Aorta (tissue), 5 donors: Measurements from ENCODE around the gene OR4M1. TPM values are rescaled to one million over a fixed set of nuclear protein-coding genes. Genes with fewer than 3 reads are reported as not detected.
"Not testable (repeated sequence)": the region's sequence is repeated elsewhere in the genome, so short reads cannot be mapped to it uniquely, and the experiment has no call there.

Experiments used
- ATAC-seq: fragments of 200-7000 bp; cut with Tn5 transposase; one replicate; pipeline ENCODE4 v1.9.1; 2022; ENCODE audit warnings: moderate library complexity; ENCODE audit not compliant: low FRiP score
- DNase-seq, 2 donors: peaks; one replicate each; pipeline ENCODE4 v3.0.0-alpha.2; 2020
- H3K27ac ChIP-seq, 2 donors: one replicate each; pipeline ENCODE4 v1.5.1; 2013; ENCODE audit warnings: low read length in 2 of 2, mild to moderate bottlenecking in 2 of 2, moderate library complexity in 2 of 2, control low read depth in 1 of 2, inconsistent platforms in 1 of 2, low read depth in 1 of 2
- H3K27me3 ChIP-seq, 2 donors: one replicate each; pipeline ENCODE4 v1.6.1; 2013; ENCODE audit warnings: control low read depth in 1 of 2, low read length in 1 of 2, mild to moderate bottlenecking in 1 of 2, moderate library complexity in 1 of 2; ENCODE audit not compliant: insufficient read depth in 2 of 2, control insufficient read depth in 1 of 2
- H3K36me3 ChIP-seq, 2 donors: one replicate each; pipeline ENCODE4 v1.6.1; 2013; ENCODE audit warnings: control low read depth in 1 of 2, low read length in 1 of 2, mild to moderate bottlenecking in 1 of 2; ENCODE audit not compliant: insufficient read depth in 2 of 2, control insufficient read depth in 1 of 2
- H3K4me1 ChIP-seq, 2 donors: one replicate each; pipeline ENCODE4 v1.6.1; 2013; ENCODE audit warnings: low read length in 2 of 2, control low read depth in 1 of 2, mild to moderate bottlenecking in 1 of 2, moderate library complexity in 1 of 2; ENCODE audit not compliant: insufficient read depth in 2 of 2, control insufficient read depth in 1 of 2
- H3K4me3 ChIP-seq, 2 donors: one replicate each; pipeline ENCODE4 v1.5.1; 2013; ENCODE audit warnings: low read length in 2 of 2, control low read depth in 1 of 2, mild to moderate bottlenecking in 1 of 2
- H3K9me3 ChIP-seq: one replicate; pipeline ENCODE4 v1.6.1; 2013; ENCODE audit warnings: mild to moderate bottlenecking, low read length; ENCODE audit not compliant: control insufficient read depth
- WGBS, 2 donors: extraction: QIAGEN DNeasy Blood & Tissue Kit; methylation state at CpG; one replicate each; pipeline ENCODE4 v1.1.7; 2013; 5-methylcytosine and 5-hydroxymethylcytosine counted together
- intact Hi-C, 2 donors: fragments of 100-400 bp; cut with DNase I; formaldehyde crosslinking; loops; one replicate each; pipeline versions ENCODE4 v1.14.2 to v1.15.0; 2022
- polyA plus RNA-seq, 2 donors: library from polyadenylated mRNA; stranded (reverse); fragments of 200-250 nt; gene quantifications; one replicate each; pipeline ENCODE4 v1.2.3, GENCODE V29; 2013
- total RNA-seq, 2 donors: library from RNA; stranded (reverse); fragmentation: NEBNext Ultra II Directional; extraction: Animal tissue kit (Norgen Biotek cat#: 25700); gene quantifications; one replicate each; pipeline ENCODE4 v1.2.1, GENCODE V29; 2021
- donor health status: healthy with polysubstance abuse.
- donor health status: Bipolar disorder and iron deficiency.
- donor health status: DM: no; HTN: no; CAD: no.
- donor health status: DM: no; HTN: no; CAD: no.
- donor health status: DM: yes; HTN: yes; CAD: no.

The OR4M1 gene
- total and polyA plus RNA-seq, 4 donors = not detected

DNA sequence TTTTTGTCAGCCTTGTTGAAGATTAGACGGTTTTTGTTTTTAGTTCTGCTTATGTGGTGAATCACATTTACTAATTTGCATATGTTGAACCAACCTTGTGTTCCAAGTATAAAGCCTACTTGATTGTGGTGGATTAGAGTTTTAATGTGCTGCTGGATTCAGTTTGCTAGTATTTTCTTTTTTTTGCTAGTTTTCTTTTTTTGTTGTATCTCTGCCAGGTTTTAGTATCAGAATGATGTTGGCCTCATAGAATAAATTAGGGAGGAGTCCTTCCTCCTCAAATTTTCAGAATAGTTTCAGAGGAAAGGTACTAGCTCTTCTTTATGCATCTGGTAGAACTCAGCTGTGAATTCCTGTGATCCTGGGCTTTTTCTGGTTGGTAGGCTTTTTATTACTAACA lies 30.2 kb downstream of the OR4M1 start, which contains the start of gene OR4N2:
OR4N2 (plus strand) TSS at position 301 of the 400 bp plus-strand sequence. CDS start 23,679 bp downstream, outside the sequence.
- H3K9me3 ChIP-seq, H3K4me1 ChIP-seq, ATAC-seq, DNase-seq, H3K4me3 ChIP-seq, intact Hi-C loops, H3K36me3 ChIP-seq, H3K27me3 ChIP-seq, H3K27ac ChIP-seq: not testable (repeated sequence)
- 81 to 86% methylated on average over 1 of the region's 1 CpG for WGBS, 2 donors

DNA sequence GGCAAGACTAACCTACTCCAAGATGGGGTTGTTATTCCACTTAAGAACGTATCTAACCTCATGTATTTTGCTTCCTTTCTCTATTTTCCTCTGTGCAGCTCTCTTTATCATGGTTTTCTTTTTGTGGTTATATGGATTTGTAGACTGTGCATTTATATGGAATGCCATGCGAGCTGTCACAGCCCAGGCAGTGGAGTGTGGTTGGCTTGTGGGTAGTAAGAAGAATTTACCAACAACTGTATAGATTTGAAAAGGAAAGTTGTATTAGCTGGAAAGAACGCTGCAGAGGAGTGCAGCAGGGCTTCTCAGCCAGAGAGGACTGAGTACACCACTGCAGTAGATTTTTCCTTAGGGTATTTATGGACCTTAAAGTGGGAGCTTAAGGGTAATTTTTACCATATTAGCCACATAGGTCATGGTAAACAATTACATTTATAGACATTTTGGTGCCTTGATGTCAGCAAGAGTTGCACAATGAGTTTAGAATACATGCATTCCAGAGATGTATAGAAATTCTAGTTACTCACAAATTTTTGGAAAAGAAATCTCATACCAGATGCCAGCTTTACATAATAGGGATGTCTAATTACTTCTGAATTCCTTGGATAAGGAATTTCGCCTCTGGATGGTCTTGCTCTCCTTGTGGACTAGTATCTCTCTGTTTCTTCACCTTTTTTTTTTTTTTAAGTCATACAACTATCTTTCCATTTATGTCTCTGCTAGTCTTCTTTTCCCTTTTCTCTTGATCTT lies 40.0 kb downstream of the OR4M1 start:
- H3K36me3 ChIP-seq, ATAC-seq, DNase-seq, H3K27me3 ChIP-seq, H3K4me1 ChIP-seq, H3K27ac ChIP-seq, intact Hi-C loops, H3K9me3 ChIP-seq, H3K4me3 ChIP-seq: not testable (repeated sequence)
- WGBS, 2 donors = 48 to 49% methylated on average over 4 of the region's 4 CpGs

DNA sequence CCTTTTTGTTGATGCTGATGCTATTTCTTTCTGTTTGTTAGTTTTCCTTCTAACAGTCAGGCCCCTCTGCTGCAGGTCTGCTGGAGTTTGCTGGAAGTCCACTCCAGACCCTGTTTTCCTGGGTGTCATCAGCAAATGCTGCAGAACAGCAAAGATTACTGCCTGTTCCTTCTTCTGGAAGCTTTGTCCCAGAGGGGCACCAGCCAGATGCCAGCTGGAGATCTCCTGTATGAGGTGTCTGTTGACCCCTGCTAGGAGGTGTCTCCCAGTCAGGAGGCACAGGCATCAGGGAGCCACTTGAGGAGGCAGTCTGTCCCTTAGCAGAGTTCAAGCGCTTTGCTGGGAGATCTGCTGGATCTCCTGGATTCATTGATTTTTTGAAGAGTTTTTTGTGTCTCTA lies 46.6 kb downstream of the OR4M1 start:
- H3K27ac ChIP-seq, H3K27me3 ChIP-seq, H3K9me3 ChIP-seq, H3K4me1 ChIP-seq, intact Hi-C loops, DNase-seq, H3K36me3 ChIP-seq, H3K4me3 ChIP-seq, ATAC-seq: not testable (repeated sequence)
- 65 to 81% methylated on average over 1 of the region's 1 CpG for WGBS, 2 donors

DNA sequence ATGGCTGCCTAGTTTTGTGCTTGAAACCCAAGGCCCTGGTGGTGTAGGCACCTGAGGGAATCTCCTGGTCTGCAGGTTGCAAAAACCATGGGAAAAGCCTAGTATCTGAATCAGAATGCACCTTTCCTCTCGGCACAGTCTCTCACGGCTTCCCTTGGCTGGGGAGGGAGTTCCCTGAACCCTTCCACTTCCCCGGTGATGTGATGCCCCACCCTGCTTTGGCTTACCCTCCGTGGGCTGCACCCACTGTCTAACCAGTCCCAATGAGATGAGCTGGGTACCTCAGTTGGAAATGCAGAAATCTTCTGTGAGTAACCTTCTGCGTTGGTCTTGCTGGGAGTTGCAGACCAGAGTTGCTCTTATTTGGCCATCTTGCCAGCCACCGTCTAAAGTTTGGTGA lies 47.7 kb downstream of the OR4M1 start:
- H3K27ac ChIP-seq, H3K36me3 ChIP-seq, H3K9me3 ChIP-seq, intact Hi-C loops, ATAC-seq, H3K27me3 ChIP-seq, H3K4me1 ChIP-seq, DNase-seq, H3K4me3 ChIP-seq: not testable (repeated sequence)
- WGBS, 2 donors = 67 to 68% methylated on average over 6 of the region's 6 CpGs

DNA sequence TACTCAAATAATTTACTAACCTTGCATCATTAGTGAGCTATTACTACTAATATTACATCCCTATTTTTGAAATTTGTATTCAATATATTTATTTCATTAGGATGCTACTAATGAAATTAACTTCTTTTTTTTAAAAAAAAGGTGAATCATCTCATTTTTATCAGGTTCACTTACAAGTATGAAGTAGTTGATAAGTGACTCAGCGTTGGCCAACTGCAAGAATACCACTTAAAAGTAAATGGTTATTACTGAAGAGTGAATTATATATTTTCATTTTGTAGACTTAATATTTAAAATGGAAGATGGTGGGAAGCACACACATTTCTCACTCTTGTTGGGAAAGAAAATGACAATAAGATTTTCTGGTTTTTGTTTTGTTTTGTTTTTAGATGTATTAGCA lies 49.9 kb downstream of the OR4M1 start:
- Histone ChIP-seq H3K4me1 (no peaks in the 10 kb centered on the region), H3K27me3 (peaks cover 0 to 2% of the 10 kb centered on the region in 2 donors), H3K36me3 (no peaks in the 10 kb centered on the region), H3K27ac (no peak overlapping the region), H3K4me3 (no peak overlapping the region), H3K9me3 (no peaks in the 10 kb centered on the region)
- DNase-seq = no peak
- ATAC-seq = no peak
- 45 to 53% methylated on average over 1 of the region's 1 CpG for WGBS, 2 donors
- intact Hi-C loops = no loop called here

DNA sequence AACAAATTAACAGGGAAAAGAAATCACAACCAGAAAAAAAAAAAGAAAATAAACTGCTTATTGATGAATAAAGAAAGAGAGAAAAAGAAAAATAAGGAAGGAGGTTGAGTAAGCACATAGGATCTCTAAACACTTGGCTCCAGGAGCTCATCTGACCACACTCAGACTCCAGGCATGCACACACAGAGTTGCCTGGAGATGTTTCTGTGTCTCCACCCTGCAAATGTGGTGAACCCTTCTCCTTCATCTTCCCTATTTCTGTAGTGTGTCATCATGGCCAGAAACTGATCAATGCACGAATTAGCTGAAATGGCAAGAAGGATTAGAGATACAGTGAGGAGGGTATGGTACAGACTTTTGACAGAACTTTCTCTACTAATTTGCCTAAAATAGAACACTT lies 50.5 kb downstream of the OR4M1 start:
- Histone ChIP-seq H3K36me3 (no peaks in the 10 kb centered on the region), H3K4me1 (no peaks in the 10 kb centered on the region), H3K27ac (no peak overlapping the region), H3K9me3 (no peaks in the 10 kb centered on the region), H3K27me3 (peaks cover 0 to 2% of the 10 kb centered on the region in 2 donors), H3K4me3 (no peak overlapping the region)
- 19 to 26% methylated on average over 1 of the region's 1 CpG for WGBS, 2 donors
- no peak for ATAC-seq
- intact Hi-C loops = no loop called here
- DNase-seq = no peak

DNA sequence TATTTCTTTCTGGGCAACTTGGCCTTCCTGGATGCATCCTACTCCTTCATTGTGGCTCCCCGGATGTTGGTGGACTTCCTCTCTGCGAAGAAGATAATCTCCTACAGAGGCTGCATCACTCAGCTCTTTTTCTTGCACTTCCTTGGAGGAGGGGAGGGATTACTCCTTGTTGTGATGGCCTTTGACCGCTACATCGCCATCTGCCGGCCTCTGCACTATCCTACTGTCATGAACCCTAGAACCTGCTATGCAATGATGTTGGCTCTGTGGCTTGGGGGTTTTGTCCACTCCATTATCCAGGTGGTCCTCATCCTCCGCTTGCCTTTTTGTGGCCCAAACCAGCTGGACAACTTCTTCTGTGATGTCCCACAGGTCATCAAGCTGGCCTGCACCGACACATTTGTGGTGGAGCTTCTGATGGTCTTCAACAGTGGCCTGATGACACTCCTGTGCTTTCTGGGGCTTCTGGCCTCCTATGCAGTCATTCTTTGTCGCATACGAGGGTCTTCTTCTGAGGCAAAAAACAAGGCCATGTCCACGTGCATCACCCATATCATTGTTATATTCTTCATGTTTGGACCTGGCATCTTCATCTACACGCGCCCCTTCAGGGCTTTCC lies 54.4 kb downstream of the OR4M1 start:
- H3K27me3 ChIP-seq, H3K36me3 ChIP-seq, H3K9me3 ChIP-seq, H3K4me1 ChIP-seq, ATAC-seq, H3K27ac ChIP-seq, H3K4me3 ChIP-seq, intact Hi-C loops: not testable (repeated sequence)
- peak in 1 of 2 donors; percentile 25 for DNase-seq
- WGBS, 2 donors = 52 to 59% methylated on average over 12 of the region's 12 CpGs

DNA sequence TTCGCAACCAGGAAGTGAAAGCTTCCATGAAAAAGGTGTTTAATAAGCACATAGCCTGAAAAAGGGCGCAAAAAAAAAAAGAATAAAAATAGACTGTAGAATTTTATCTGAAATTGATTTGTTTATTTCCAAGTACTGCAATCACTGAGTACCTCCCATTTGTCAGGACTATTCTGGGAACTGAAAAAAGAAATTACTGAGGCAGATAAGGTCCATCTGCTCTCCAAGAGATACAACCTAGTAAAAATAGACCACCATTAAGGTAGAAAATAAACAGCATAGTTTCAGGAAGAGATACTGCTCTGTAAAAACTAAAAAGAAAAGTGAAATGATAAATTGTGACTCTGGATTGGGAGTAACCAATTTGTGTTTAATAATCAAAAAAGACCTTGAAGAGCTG lies 55.0 kb downstream of the OR4M1 start:
- 66 to 77% methylated on average over 2 of the region's 2 CpGs for WGBS, 2 donors
- H3K27ac ChIP-seq = no peak overlapping the region

More for the DNA sequence above, 55.0 kb downstream of the OR4M1 start:
- Histone ChIP-seq H3K27me3 (peaks cover 0 to 2% of the 10 kb centered on the region in 2 donors), H3K4me3 (no peak overlapping the region), H3K9me3 (no peaks in the 10 kb centered on the region), H3K4me1 (no peaks in the 10 kb centered on the region), H3K36me3 (no peaks in the 10 kb centered on the region)
- intact Hi-C loops = no loop called here
- DNase-seq (no peak), ATAC-seq (no peak)
